GM21360 (cell line): ENCODE measurements around the gene PRDM2.

Experiments
- ATAC-seq: cut with Tn5 transposase; IDR thresholded peaks from one replicate; pipeline ENCODE4 v1.9.1; 2021; ENCODE audit warnings: mild to moderate bottlenecking, moderate library complexity; ENCODE audit not compliant: unreplicated experiment

Gene PRDM2

GRCh38 chr1:13808729-13809131, 108.7 kb downstream of the PRDM2 start:
- ATAC-seq = no peak

GRCh38 chr1:13809461-13810159, 109.6 kb downstream of the PRDM2 start:
- ATAC-seq = no peak

GRCh38 chr1:13812456-13813397, 112.7 kb downstream of the PRDM2 start:
- no peak for ATAC-seq

GRCh38 chr1:13813398-13814012, 113.5 kb downstream of the PRDM2 start:
- peak; percentile 52 for ATAC-seq

GRCh38 chr1:13814131-13814530, 114.1 kb downstream of the PRDM2 start:
- no peak for ATAC-seq

GRCh38 chr1:13816016-13816760, 116.2 kb downstream of the PRDM2 start:
- no peak for ATAC-seq

- ATAC-seq = no peak
Measured at GRCh38 chr1:13817906-13818305, 117.9 kb downstream of the PRDM2 start.

GRCh38 chr1:13818926-13819325, 118.9 kb downstream of the PRDM2 start:
- no peak for ATAC-seq

GRCh38 chr1:13819642-13820041, 119.7 kb downstream of the PRDM2 start:
- ATAC-seq = no peak

- no peak for ATAC-seq
Measured at GRCh38 chr1:13820055-13820454, 120.1 kb downstream of the PRDM2 start.

GRCh38 chr1:13820456-13820855, 120.5 kb downstream of the PRDM2 start:
- ATAC-seq = no peak

GRCh38 chr1:13823126-13823880, 123.3 kb downstream of the PRDM2 start:
- no peak for ATAC-seq

GRCh38 chr1:13823936-13824335, 123.9 kb downstream of the PRDM2 start:
- ATAC-seq = no peak

GRCh38 chr1:13824626-13825025, 124.6 kb downstream of the PRDM2 start:
- ATAC-seq = no peak

GRCh38 chr1:13825033-13825432, 125.0 kb downstream of the PRDM2 start:
- no peak for ATAC-seq

- ATAC-seq = no peak
Measured at GRCh38 chr1:13826009-13826408, 126.0 kb downstream of the PRDM2 start.

GRCh38 chr1:13826591-13826990, 126.6 kb downstream of the PRDM2 start:
- no peak for ATAC-seq

GRCh38 chr1:13828454-13829151, 128.6 kb downstream of the PRDM2 start:
- no peak for ATAC-seq

- no peak for ATAC-seq
Measured at GRCh38 chr1:13829152-13829769, 129.3 kb downstream of the PRDM2 start.
